Uterus (tissue), 4 donors: ENCODE results near the gene NPFF. TPM values are rescaled to one million over a fixed set of nuclear protein-coding genes. Genes with fewer than 3 reads are reported as not detected.
A peak's percentile ranks its signal among the peaks of the same experiment; 100 is the strongest.
"Not testable (repeated sequence)": the region's sequence is repeated elsewhere in the genome, so short reads cannot be mapped to it uniquely, and the experiment has no call there.

ENCODE experiments used
- DNase-seq, 2 donors: peaks; one replicate each; pipeline ENCODE4 v3.0.0-alpha.2; 2019 to 2020
- H3K27ac ChIP-seq, 2 donors: fragments of 200-600 bp; sonication (generic); 1 replicate in 1 of 2; 2 replicates in 1 of 2; pipeline ENCODE4 v1.5.1; 2016 to 2018
- H3K27me3 ChIP-seq, 2 donors: fragments of 200-600 bp; sonication (generic); one replicate each; pipeline ENCODE4 v1.5.1; 2018 to 2019; ENCODE audit warnings: control low read depth in 1 of 2
- H3K36me3 ChIP-seq, 2 donors: fragments of 200-600 bp; sonication (generic); one replicate each; pipeline ENCODE4 v1.5.1; 2019; ENCODE audit warnings: control low read depth in 1 of 2
- H3K4me1 ChIP-seq, 2 donors: fragments of 200-600 bp; sonication (generic); one replicate each; pipeline ENCODE4 v1.5.1; 2018 to 2019; ENCODE audit warnings: control low read depth in 1 of 2
- H3K4me3 ChIP-seq, 2 donors: fragments of 200-600 bp; sonication (generic); 1 replicate in 1 of 2; 2 replicates in 1 of 2; pipeline ENCODE4 v1.5.1; 2018 to 2019; ENCODE audit warnings: mild to moderate bottlenecking in 1 of 2
- H3K9me3 ChIP-seq, 2 donors: fragments of 200-600 bp; sonication (generic); one replicate each; pipeline ENCODE4 v1.5.1; 2019; ENCODE audit warnings: control low read depth in 1 of 2
- POLR2A ChIP-seq, 2 donors: fragments of 450-650 bp; IDR thresholded peaks; one replicate each; pipeline ENCODE4 v1.6.1; 2016; ENCODE audit warnings: antibody characterized with exemption in 2 of 2, mild to moderate bottlenecking in 1 of 2, moderate library complexity in 1 of 2
- intact Hi-C: fragments of 100-400 bp; cut with DNase I; formaldehyde crosslinking; loops from one replicate; pipeline ENCODE4 v1.15.1; 2023; ENCODE audit warnings: low total_unique reads
- total RNA-seq, 4 donors: library from RNA; depleted of rRNA in 3 of 4; stranded (reverse); fragments of >200 nt in 3 of 4; gene quantifications; one replicate each; pipeline versions ENCODE4 v1.1.0 to v1.2.4, GENCODE V29; 2014 to 2023
- TF ChIP-seq, protein P1 (sequence below), 4 experiments: fragments of 200-600 bp in 2 of 4; fragments of 450-650 bp in 2 of 4; sonication (generic) in 2 of 4; IDR thresholded peaks; one replicate each; pipeline ENCODE4 v1.5.1; 2016 to 2019; ENCODE audit warnings: antibody characterized with exemption in 4 of 4, mild to moderate bottlenecking in 2 of 4, moderate library complexity in 1 of 4
- donor health status: DM: yes; HTN: yes; CAD: no.

Gene NPFF
- total RNA-seq, 4 donors from 2014 or later, result not detected

DNA sequence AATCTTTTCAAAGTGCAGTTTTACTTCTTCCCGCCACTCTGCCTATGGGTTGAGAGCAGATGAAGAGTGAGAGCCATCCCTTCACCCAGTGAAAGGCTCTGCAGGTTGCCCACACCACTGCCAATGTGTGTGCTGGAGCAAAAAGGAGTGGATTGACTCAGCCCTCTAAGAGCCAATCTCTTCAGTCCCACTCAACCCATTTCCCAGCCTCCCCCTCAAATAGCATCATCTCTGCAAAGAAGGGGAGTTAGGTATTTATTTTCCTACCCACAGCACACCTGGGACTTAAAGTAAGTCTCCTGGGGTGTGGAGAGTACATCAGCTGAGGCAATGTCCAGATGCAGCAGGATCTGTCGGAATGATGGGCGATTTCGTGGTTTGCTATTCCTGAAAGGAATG, 23.3 kb downstream of the NPFF start:
- H3K4me1 ChIP-seq, result peaks cover 0 to 4% of the 10 kb centered on the region in 2 donors
- no peak overlapping the region for H3K4me3 ChIP-seq
- intact Hi-C loops, result no loop called here
- DNase-seq, result no peak
- H3K27ac ChIP-seq, result no peak overlapping the region
- no peak for TF ChIP-seq POLR2A (IDR thresholded peaks at IDR 0.05)
- TF ChIP-seq, protein P1, sequence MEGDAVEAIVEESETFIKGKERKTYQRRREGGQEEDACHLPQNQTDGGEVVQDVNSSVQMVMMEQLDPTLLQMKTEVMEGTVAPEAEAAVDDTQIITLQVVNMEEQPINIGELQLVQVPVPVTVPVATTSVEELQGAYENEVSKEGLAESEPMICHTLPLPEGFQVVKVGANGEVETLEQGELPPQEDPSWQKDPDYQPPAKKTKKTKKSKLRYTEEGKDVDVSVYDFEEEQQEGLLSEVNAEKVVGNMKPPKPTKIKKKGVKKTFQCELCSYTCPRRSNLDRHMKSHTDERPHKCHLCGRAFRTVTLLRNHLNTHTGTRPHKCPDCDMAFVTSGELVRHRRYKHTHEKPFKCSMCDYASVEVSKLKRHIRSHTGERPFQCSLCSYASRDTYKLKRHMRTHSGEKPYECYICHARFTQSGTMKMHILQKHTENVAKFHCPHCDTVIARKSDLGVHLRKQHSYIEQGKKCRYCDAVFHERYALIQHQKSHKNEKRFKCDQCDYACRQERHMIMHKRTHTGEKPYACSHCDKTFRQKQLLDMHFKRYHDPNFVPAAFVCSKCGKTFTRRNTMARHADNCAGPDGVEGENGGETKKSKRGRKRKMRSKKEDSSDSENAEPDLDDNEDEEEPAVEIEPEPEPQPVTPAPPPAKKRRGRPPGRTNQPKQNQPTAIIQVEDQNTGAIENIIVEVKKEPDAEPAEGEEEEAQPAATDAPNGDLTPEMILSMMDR (IDR thresholded peaks at IDR 0.05), result no peak
- H3K36me3 ChIP-seq, result no peaks in the 10 kb centered on the region
- H3K9me3 ChIP-seq, result no peaks in the 10 kb centered on the region
- no peaks in the 10 kb centered on the region for H3K27me3 ChIP-seq

DNA sequence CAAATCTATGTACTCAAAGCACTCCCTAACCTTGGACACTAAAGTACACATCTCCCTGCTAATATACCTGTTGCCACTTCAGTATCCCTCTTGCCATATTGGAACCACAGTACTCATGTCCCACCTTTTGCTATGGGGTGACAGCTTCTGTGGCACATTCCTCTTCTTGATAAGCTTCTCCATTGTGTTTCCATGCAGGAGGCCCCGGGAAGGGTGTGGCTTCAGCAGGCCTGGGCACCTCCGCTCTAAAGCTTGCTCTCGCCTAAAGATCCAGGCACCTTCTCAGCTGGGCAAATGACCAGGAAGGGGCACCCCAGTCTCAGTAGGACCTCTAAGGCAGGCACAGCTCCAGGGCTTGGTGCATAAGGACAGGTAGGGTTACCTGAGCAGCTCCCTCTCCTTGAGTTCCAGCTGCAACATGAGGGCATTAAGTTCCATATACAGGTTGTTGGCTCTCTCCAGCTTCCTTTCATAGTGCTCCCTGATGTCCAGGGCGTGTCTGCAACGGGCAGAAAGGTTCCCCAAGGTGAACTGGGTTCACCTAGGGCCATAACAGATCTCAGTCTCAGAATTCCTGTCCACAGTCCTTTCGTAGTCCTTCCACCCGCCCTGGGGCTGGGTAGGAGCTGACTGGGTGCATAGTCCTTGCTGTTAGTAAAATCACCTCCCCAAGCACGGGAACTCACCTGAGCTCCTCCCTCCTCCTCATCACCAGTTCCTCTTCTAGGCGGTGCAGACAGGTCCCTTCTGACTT, 23.9 kb downstream of the NPFF start:
- Histone ChIP-seq H3K4me1 (peaks cover 0 to 4% of the 10 kb centered on the region in 2 donors), H3K36me3 (no peaks in the 10 kb centered on the region), H3K4me3 (no peak overlapping the region), H3K27me3 (no peaks in the 10 kb centered on the region), H3K9me3 (no peaks in the 10 kb centered on the region), H3K27ac (no peak overlapping the region)
- intact Hi-C loops, result no loop called here
- TF ChIP-seq, protein P1 (IDR thresholded peaks at IDR 0.05), result no peak
- TF ChIP-seq POLR2A (IDR thresholded peaks at IDR 0.05), result no peak
- peak in 1 of 2 donors; percentile 19 for DNase-seq

DNA sequence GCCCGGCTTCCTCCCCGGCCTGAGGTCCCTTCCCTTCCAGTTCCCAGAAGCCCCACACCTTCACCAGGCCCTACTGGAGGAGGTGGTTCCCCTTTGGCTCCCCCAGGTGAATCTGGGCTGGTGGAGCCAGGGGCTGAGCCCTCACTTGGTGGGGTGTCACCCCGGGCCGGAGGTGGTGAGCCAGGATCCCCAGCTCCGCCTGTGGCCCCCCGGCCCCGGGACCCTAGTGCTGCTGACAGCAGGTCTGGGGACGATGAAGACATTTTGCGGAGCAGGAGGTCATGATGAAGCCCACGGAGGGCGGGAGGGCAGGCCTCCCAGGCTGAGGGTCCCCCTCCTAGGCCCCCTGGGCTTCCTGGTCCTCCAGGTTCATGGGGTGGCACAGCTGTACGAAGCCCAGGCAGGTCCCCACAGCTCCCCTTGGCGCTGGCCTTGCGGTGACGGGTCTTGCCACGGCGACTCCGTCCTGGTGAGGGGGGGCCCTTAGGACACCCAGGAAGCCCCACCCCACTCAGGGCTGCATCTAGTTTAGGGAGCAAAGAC, 24.6 kb downstream of the NPFF start:
- H3K27ac ChIP-seq, result peak overlapping the region in 1 of 2 donors; percentile 20
- H3K9me3 ChIP-seq, result no peaks in the 10 kb centered on the region
- H3K27me3 ChIP-seq, result no peaks in the 10 kb centered on the region
- TF ChIP-seq POLR2A (IDR thresholded peaks at IDR 0.05), result no peak
- TF ChIP-seq, protein P1 (IDR thresholded peaks at IDR 0.05), result no peak
- H3K36me3 ChIP-seq, result no peaks in the 10 kb centered on the region
- H3K4me3 ChIP-seq, result no peak overlapping the region
- intact Hi-C loops, result no loop called here
- peaks cover 0 to 4% of the 10 kb centered on the region in 2 donors for H3K4me1 ChIP-seq
- peak in 1 of 2 donors; percentile 24 for DNase-seq

DNA sequence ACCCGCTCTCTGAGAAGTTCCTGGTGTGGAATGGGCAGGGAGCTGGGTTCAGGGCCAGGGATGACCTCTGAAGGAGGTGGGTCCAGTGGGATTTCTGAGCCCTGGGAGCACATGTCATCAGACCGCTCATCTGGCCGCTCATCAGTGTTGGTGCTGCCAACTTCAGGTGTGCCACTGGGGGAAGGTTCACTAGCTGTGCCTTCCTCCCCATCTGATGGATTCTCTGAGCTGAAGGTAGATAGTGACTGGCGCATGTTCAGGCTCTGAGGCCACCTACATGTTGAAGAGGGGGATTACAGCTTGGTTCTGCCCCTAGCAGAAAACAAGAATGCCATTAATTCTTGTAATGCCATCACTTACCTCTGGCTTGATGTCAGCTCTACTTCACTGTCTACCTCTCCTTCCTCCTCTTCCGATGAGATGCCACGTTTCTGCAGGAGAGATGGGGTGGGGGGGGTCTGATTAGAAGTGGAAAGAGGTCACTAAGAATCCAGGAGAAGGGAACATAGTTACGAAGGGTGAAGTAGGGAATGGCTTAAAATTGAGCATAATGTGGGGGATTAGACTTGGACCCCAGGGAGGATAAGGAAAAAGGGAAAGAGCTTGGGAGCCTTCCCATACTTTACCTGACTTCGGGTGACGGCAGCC, 25.2 kb downstream of the NPFF start:
- TF ChIP-seq POLR2A (IDR thresholded peaks at IDR 0.05), result no peak
- TF ChIP-seq, protein P1 (IDR thresholded peaks at IDR 0.05), result no peak
- H3K4me3 ChIP-seq, result no peak overlapping the region
- H3K9me3 ChIP-seq, result no peaks in the 10 kb centered on the region
- H3K27me3 ChIP-seq, result no peaks in the 10 kb centered on the region
- intact Hi-C loops, result no loop called here
- peaks cover 0 to 4% of the 10 kb centered on the region in 2 donors for H3K4me1 ChIP-seq
- no peak for DNase-seq
- no peaks in the 10 kb centered on the region for H3K36me3 ChIP-seq
- peak overlapping the region in 1 of 2 donors; percentile 20 for H3K27ac ChIP-seq

DNA sequence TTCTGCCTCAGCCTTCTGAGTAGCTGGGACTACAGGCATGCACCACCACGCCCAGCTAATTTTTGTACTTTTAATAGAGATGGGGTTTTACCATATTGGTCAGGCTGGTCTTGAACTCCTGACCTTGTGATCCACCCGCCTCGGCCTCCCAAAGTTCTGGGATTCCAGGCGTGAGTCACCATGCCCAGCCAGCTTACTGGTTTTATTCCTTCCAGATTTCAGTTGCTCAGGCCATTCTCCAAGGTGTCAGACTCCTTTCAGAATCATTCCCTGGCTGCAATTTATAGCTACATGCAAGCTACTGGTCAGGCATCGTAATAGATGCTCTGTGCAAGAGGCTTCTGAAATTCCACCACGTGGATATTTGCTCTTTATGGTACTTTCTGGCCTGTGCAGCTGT, 25.8 kb downstream of the NPFF start:
- intact Hi-C loops, H3K27ac ChIP-seq, H3K4me3 ChIP-seq, H3K27me3 ChIP-seq, H3K9me3 ChIP-seq, H3K4me1 ChIP-seq, H3K36me3 ChIP-seq: not testable (repeated sequence)
- DNase-seq, result peak in 1 of 2 donors; percentile 17
